ENCODE measurements around the gene CAMTA1. TPM values are rescaled to one million over a fixed set of nuclear protein-coding genes. Genes with fewer than 3 reads are reported as not detected.

The CAMTA1 gene
- polyA plus RNA-seq, 3 donors: 82.3 to 84.7 (median 83.6) TPM

- no peak for DNase-seq (ENCODE audit: low read depth in 3 of 3, low spot score in 2 of 3)
These were observed 645.4 kb downstream of the CAMTA1 start for GRCh38 chr1:7430691-7431090.

GRCh38 chr1:7432102-7432899 is 647.0 kb downstream of the CAMTA1 start:
- DNase-seq (ENCODE audit: low read depth in 3 of 3, low spot score in 2 of 3): no peak

GRCh38 chr1:7432900-7433380 is 647.7 kb downstream of the CAMTA1 start:
- DNase-seq (ENCODE audit: low read depth in 3 of 3, low spot score in 2 of 3): no peak

- no peak for DNase-seq (ENCODE audit: low read depth in 3 of 3, low spot score in 2 of 3)
These were observed 649.3 kb downstream of the CAMTA1 start for GRCh38 chr1:7434566-7434965.

- DNase-seq (ENCODE audit: low read depth in 3 of 3, low spot score in 2 of 3): no peak
These were observed 650.2 kb downstream of the CAMTA1 start for GRCh38 chr1:7435276-7436055.

GRCh38 chr1:7436056-7437005 is 651.1 kb downstream of the CAMTA1 start:
- DNase-seq (ENCODE audit: low read depth in 3 of 3, low spot score in 2 of 3): no peak

GRCh38 chr1:7437036-7437435 is 651.8 kb downstream of the CAMTA1 start:
- no peak for DNase-seq (ENCODE audit: low read depth in 3 of 3, low spot score in 2 of 3)

GRCh38 chr1:7437608-7438395 is 652.5 kb downstream of the CAMTA1 start:
- DNase-seq (ENCODE audit: low read depth in 3 of 3, low spot score in 2 of 3): no peak

GRCh38 chr1:7438396-7438785 is 653.1 kb downstream of the CAMTA1 start:
- no peak for DNase-seq (ENCODE audit: low read depth in 3 of 3, low spot score in 2 of 3)

GRCh38 chr1:7438921-7439655 is 653.8 kb downstream of the CAMTA1 start:
- DNase-seq (ENCODE audit: low read depth in 3 of 3, low spot score in 2 of 3): no peak

- DNase-seq (ENCODE audit: low read depth in 3 of 3, low spot score in 2 of 3): no peak
These were observed 654.9 kb downstream of the CAMTA1 start for GRCh38 chr1:7440154-7440553.

GRCh38 chr1:7441143-7441841 is 656.0 kb downstream of the CAMTA1 start:
- no peak for DNase-seq (ENCODE audit: low read depth in 3 of 3, low spot score in 2 of 3)

GRCh38 chr1:7442036-7442435 is 656.8 kb downstream of the CAMTA1 start:
- DNase-seq (ENCODE audit: low read depth in 3 of 3, low spot score in 2 of 3): no peak

- no peak for DNase-seq (ENCODE audit: low read depth in 3 of 3, low spot score in 2 of 3)
These were observed 657.7 kb downstream of the CAMTA1 start for GRCh38 chr1:7442918-7443317.

- no peak for DNase-seq (ENCODE audit: low read depth in 3 of 3, low spot score in 2 of 3)
These were observed 659.1 kb downstream of the CAMTA1 start for GRCh38 chr1:7444363-7444762.

- no peak for DNase-seq (ENCODE audit: low read depth in 3 of 3, low spot score in 2 of 3)
These were observed 661.8 kb downstream of the CAMTA1 start for GRCh38 chr1:7447093-7447492.

GRCh38 chr1:7447736-7448135 is 662.5 kb downstream of the CAMTA1 start:
- DNase-seq (ENCODE audit: low read depth in 3 of 3, low spot score in 2 of 3): no peak

- DNase-seq (ENCODE audit: low read depth in 3 of 3, low spot score in 2 of 3): no peak
These were observed 663.7 kb downstream of the CAMTA1 start for GRCh38 chr1:7448986-7449385.

- no peak for DNase-seq (ENCODE audit: low read depth in 3 of 3, low spot score in 2 of 3)
These were observed 664.5 kb downstream of the CAMTA1 start for GRCh38 chr1:7449750-7450149.
